Loucy (cell line): ENCODE results near the gene GSTM3.

ENCODE experiments used
- CTCF ChIP-seq: fragments of 200-600 bp; sonication (generic); conservative IDR thresholded peaks from 2 replicates; pipeline ENCODE4 v1.5.1; 2014; ENCODE audit warnings: mild to moderate bottlenecking, antibody characterized with exemption, low read length
- EZH2phosphoT487 ChIP-seq: fragments of 200-600 bp; IDR thresholded peaks from 2 replicates; pipeline ENCODE4 v1.6.1; 2018; ENCODE audit warnings: antibody characterized with exemption, mild to moderate bottlenecking, moderate library complexity, borderline replicate concordance

GRCh38 chr1:109789551-109790180 lies 48.8 kb upstream of the GSTM3 start:
- no peak for TF ChIP-seq CTCF
- no peak for TF ChIP-seq EZH2phosphoT487
